Activated naive CD4-positive, alpha-beta T cell treated with anti-CD3 and anti-CD28 coated beads, Interleukin-2, amount 50 U/mL, for 24 hours (primary cell): ENCODE results near the gene DDX27.
A peak's percentile ranks its signal among the peaks of the same experiment; 100 is the strongest.
"Not testable (repeated sequence)": the region's sequence is repeated elsewhere in the genome, so short reads cannot be mapped to it uniquely, and the experiment has no call there.

Experiments used
- H3K27ac Mint-ChIP-seq: one replicate; pipeline ENCODE4 v1.8.0; 2021; ENCODE audit warnings: mild to moderate bottlenecking, mixed read lengths
- H3K27me3 Mint-ChIP-seq: one replicate; pipeline ENCODE4 v1.8.0; 2021; ENCODE audit warnings: mixed read lengths
- H3K36me3 Mint-ChIP-seq: one replicate; pipeline ENCODE4 v1.8.0; 2021; ENCODE audit warnings: mixed read lengths
- H3K4me1 Mint-ChIP-seq: one replicate; pipeline ENCODE4 v1.8.0; 2021; ENCODE audit warnings: mixed read lengths
- H3K4me3 Mint-ChIP-seq: one replicate; pipeline ENCODE4 v1.8.0; 2021; ENCODE audit warnings: mild to moderate bottlenecking, mixed read lengths
- H3K9me3 Mint-ChIP-seq: one replicate; pipeline ENCODE4 v1.8.0; 2021; ENCODE audit warnings: mixed read lengths

DDX27 gene

GRCh38 chr20:49187330-49187850 lies 31.8 kb upstream of the DDX27 start:
- peak overlapping the region; percentile 76 for H3K27ac Mint-ChIP-seq
- peak overlapping the region; percentile 94 for H3K4me3 Mint-ChIP-seq
- no peaks in the 10 kb centered on the region for H3K9me3 Mint-ChIP-seq
- H3K36me3 Mint-ChIP-seq: peaks cover 7% of the 10 kb centered on the region
- peaks cover 44% of the 10 kb centered on the region for H3K4me1 Mint-ChIP-seq
- H3K27me3 Mint-ChIP-seq: no peaks in the 10 kb centered on the region

GRCh38 chr20:49187851-49188641 lies 31.2 kb upstream of the DDX27 start, which contains the start of gene STAU1:
TSS of gene STAU1 (minus strand) at chr20:49188334. CDS start at chr20:49166201, 22,133 bp downstream.
- Mint-ChIP-seq H3K4me1 (peaks cover 38% of the 10 kb centered on the region), H3K27me3 (no peaks in the 10 kb centered on the region), H3K9me3 (no peaks in the 10 kb centered on the region), H3K27ac (peak within 1 kb of the TSS; percentile 85), H3K36me3 (peaks cover 7% of the 10 kb centered on the region), H3K4me3 (peak within 1 kb of the TSS; percentile 94)

GRCh38 chr20:49192944-49193518 lies 26.2 kb upstream of the DDX27 start:
- not testable (repeated sequence) for H3K27ac Mint-ChIP-seq, H3K36me3 Mint-ChIP-seq, H3K4me1 Mint-ChIP-seq, H3K27me3 Mint-ChIP-seq, H3K4me3 Mint-ChIP-seq, H3K9me3 Mint-ChIP-seq

- no peak overlapping the region for H3K27ac Mint-ChIP-seq
- H3K9me3 Mint-ChIP-seq: no peaks in the 10 kb centered on the region
- H3K4me1 Mint-ChIP-seq: no peaks in the 10 kb centered on the region
- no peak overlapping the region for H3K4me3 Mint-ChIP-seq
- no peaks in the 10 kb centered on the region for H3K36me3 Mint-ChIP-seq
- no peaks in the 10 kb centered on the region for H3K27me3 Mint-ChIP-seq
Observed at GRCh38 chr20:49199729-49200293, 19.4 kb upstream of the DDX27 start.

- Mint-ChIP-seq H3K27ac (no peak overlapping the region), H3K4me3 (no peak overlapping the region), H3K36me3 (no peaks in the 10 kb centered on the region), H3K4me1 (no peaks in the 10 kb centered on the region), H3K9me3 (no peaks in the 10 kb centered on the region), H3K27me3 (no peaks in the 10 kb centered on the region)
Observed at GRCh38 chr20:49203011-49203410, 16.2 kb upstream of the DDX27 start.

GRCh38 chr20:49203746-49204145 lies 15.5 kb upstream of the DDX27 start:
- no peaks in the 10 kb centered on the region for H3K36me3 Mint-ChIP-seq
- no peak overlapping the region for H3K27ac Mint-ChIP-seq
- no peak overlapping the region for H3K4me3 Mint-ChIP-seq
- H3K9me3 Mint-ChIP-seq: no peaks in the 10 kb centered on the region
- no peaks in the 10 kb centered on the region for H3K27me3 Mint-ChIP-seq
- no peaks in the 10 kb centered on the region for H3K4me1 Mint-ChIP-seq

- Mint-ChIP-seq H3K9me3 (peaks cover 6% of the 10 kb centered on the region), H3K27ac (no peak overlapping the region), H3K4me1 (no peaks in the 10 kb centered on the region), H3K27me3 (no peaks in the 10 kb centered on the region), H3K36me3 (peaks cover 5% of the 10 kb centered on the region), H3K4me3 (no peak overlapping the region)
Observed at GRCh38 chr20:49207076-49207475, 12.1 kb upstream of the DDX27 start.

GRCh38 chr20:49210101-49210756 lies 9.0 kb upstream of the DDX27 start:
- Mint-ChIP-seq H3K36me3 (peaks cover 5% of the 10 kb centered on the region), H3K4me3 (no peak overlapping the region), H3K9me3 (peaks cover 6% of the 10 kb centered on the region), H3K27me3 (no peaks in the 10 kb centered on the region), H3K4me1 (no peaks in the 10 kb centered on the region), H3K27ac (no peak overlapping the region)

GRCh38 chr20:49210757-49211110 lies 8.5 kb upstream of the DDX27 start:
- no peak overlapping the region for H3K27ac Mint-ChIP-seq
- H3K27me3 Mint-ChIP-seq: no peaks in the 10 kb centered on the region

GRCh38 chr20:49214571-49214970 lies 4.6 kb upstream of the DDX27 start:
- Mint-ChIP-seq H3K4me1 (peaks cover 14% of the 10 kb centered on the region), H3K4me3 (no peak overlapping the region)

More at GRCh38 chr20:49210757-49211110, 8.5 kb upstream of the DDX27 start:
- no peaks in the 10 kb centered on the region for H3K4me1 Mint-ChIP-seq
- H3K36me3 Mint-ChIP-seq: peaks cover 5% of the 10 kb centered on the region
- H3K4me3 Mint-ChIP-seq: no peak overlapping the region
- H3K9me3 Mint-ChIP-seq: peaks cover 6% of the 10 kb centered on the region

GRCh38 chr20:49215232-49215631 lies 4.0 kb upstream of the DDX27 start:
- peaks cover 4% of the 10 kb centered on the region for H3K9me3 Mint-ChIP-seq
- H3K4me1 Mint-ChIP-seq: peaks cover 19% of the 10 kb centered on the region
- H3K27ac Mint-ChIP-seq: no peak overlapping the region
- no peaks in the 10 kb centered on the region for H3K27me3 Mint-ChIP-seq
- peaks cover 2% of the 10 kb centered on the region for H3K36me3 Mint-ChIP-seq
- H3K4me3 Mint-ChIP-seq: no peak overlapping the region

More at GRCh38 chr20:49214571-49214970, 4.6 kb upstream of the DDX27 start:
- Mint-ChIP-seq H3K27ac (no peak overlapping the region), H3K36me3 (peaks cover 5% of the 10 kb centered on the region), H3K27me3 (no peaks in the 10 kb centered on the region), H3K9me3 (peaks cover 6% of the 10 kb centered on the region)

- H3K9me3 Mint-ChIP-seq: no peaks in the 10 kb centered on the region
- no peaks in the 10 kb centered on the region for H3K36me3 Mint-ChIP-seq
- H3K27me3 Mint-ChIP-seq: no peaks in the 10 kb centered on the region
- H3K4me1 Mint-ChIP-seq: peaks cover 36% of the 10 kb centered on the region
- H3K27ac Mint-ChIP-seq: peak overlapping the region; percentile 41
- H3K4me3 Mint-ChIP-seq: peak overlapping the region; percentile 15
Observed at GRCh38 chr20:49216991-49217578, 2.1 kb upstream of the DDX27 start.

GRCh38 chr20:49218739-49219090 lies 501 bp upstream of the DDX27 start:
- not testable (repeated sequence) for H3K36me3 Mint-ChIP-seq, H3K27me3 Mint-ChIP-seq, H3K27ac Mint-ChIP-seq, H3K9me3 Mint-ChIP-seq
- Mint-ChIP-seq H3K4me3 (peak overlapping the region; percentile 91), H3K4me1 (peaks cover 36% of the 10 kb centered on the region)

GRCh38 chr20:49219924-49220831 lies 962 bp downstream of the DDX27 start:
- Mint-ChIP-seq H3K4me1 (peaks cover 36% of the 10 kb centered on the region), H3K9me3 (no peaks in the 10 kb centered on the region), H3K4me3 (peak overlapping the region; percentile 91), H3K36me3 (peaks cover 4% of the 10 kb centered on the region), H3K27me3 (no peaks in the 10 kb centered on the region), H3K27ac (peak overlapping the region; percentile 92)

- peaks cover 12% of the 10 kb centered on the region for H3K36me3 Mint-ChIP-seq
- no peak overlapping the region for H3K27ac Mint-ChIP-seq
- H3K4me3 Mint-ChIP-seq: no peak overlapping the region
- no peaks in the 10 kb centered on the region for H3K27me3 Mint-ChIP-seq
- H3K9me3 Mint-ChIP-seq: no peaks in the 10 kb centered on the region
- H3K4me1 Mint-ChIP-seq: peaks cover 11% of the 10 kb centered on the region
Observed at GRCh38 chr20:49225896-49226295, 6.7 kb downstream of the DDX27 start.
